ENCODE data around the gene BRSK2. TPM values are rescaled to one million over a fixed set of nuclear protein-coding genes. Genes with fewer than 3 reads are reported as not detected.

The BRSK2 gene
- total RNA-seq, 1 experiment from 2014 or later = 4.2 TPM

GRCh38 chr11:1394936-1395772, 5.4 kb downstream of the BRSK2 start:
- no peak for DNase-seq (ENCODE audit: extremely low read depth, low read depth)

GRCh38 chr11:1395773-1396374, 6.1 kb downstream of the BRSK2 start:
- DNase-seq (ENCODE audit: extremely low read depth, low read depth) = no peak

- no peak for DNase-seq (ENCODE audit: extremely low read depth, low read depth)
Observed at GRCh38 chr11:1396375-1396841, 6.7 kb downstream of the BRSK2 start.

GRCh38 chr11:1397146-1397861, 7.6 kb downstream of the BRSK2 start:
- no peak for DNase-seq (ENCODE audit: extremely low read depth, low read depth)

- no peak for DNase-seq (ENCODE audit: extremely low read depth, low read depth)
Observed at GRCh38 chr11:1397862-1398527, 8.3 kb downstream of the BRSK2 start.

GRCh38 chr11:1398528-1399235, 8.9 kb downstream of the BRSK2 start:
- no peak for DNase-seq (ENCODE audit: extremely low read depth, low read depth)

- DNase-seq (ENCODE audit: extremely low read depth, low read depth) = no peak
Observed at GRCh38 chr11:1399386-1400316, 9.9 kb downstream of the BRSK2 start.

GRCh38 chr11:1400317-1401170, 10.8 kb downstream of the BRSK2 start:
- DNase-seq (ENCODE audit: extremely low read depth, low read depth) = no peak

GRCh38 chr11:1401171-1401445, 11.4 kb downstream of the BRSK2 start:
- DNase-seq (ENCODE audit: extremely low read depth, low read depth) = no peak

- DNase-seq (ENCODE audit: extremely low read depth, low read depth) = peak; percentile 45
Observed at GRCh38 chr11:1401656-1402221, 12.0 kb downstream of the BRSK2 start.

GRCh38 chr11:1402355-1403077, 12.8 kb downstream of the BRSK2 start:
- no peak for DNase-seq (ENCODE audit: extremely low read depth, low read depth)

GRCh38 chr11:1403078-1403620, 13.4 kb downstream of the BRSK2 start:
- no peak for DNase-seq (ENCODE audit: extremely low read depth, low read depth)

GRCh38 chr11:1403721-1404460, 14.2 kb downstream of the BRSK2 start:
- DNase-seq (ENCODE audit: extremely low read depth, low read depth) = no peak

- DNase-seq (ENCODE audit: extremely low read depth, low read depth) = no peak
Observed at GRCh38 chr11:1404461-1405185, 14.9 kb downstream of the BRSK2 start.

GRCh38 chr11:1405186-1406020, 15.7 kb downstream of the BRSK2 start:
- no peak for DNase-seq (ENCODE audit: extremely low read depth, low read depth)

Data from NCI-H460 (cell line).